ENCODE measurements around the gene TNRC6C. TPM values are rescaled to one million over a fixed set of nuclear protein-coding genes. Genes with fewer than 3 reads are reported as not detected.

Gene TNRC6C
- total RNA-seq, 1 donor from 2014 or later: 20.9 TPM

Small RNAs within 50 kb of the gene (small RNA-seq; reads per million reads assigned to genes)
- gene RNU1-80P (ENCODE audit: low replicate concordance): 0.32 reads per million, percentile 56 among the genes with 10 or more reads in this experiment
- not detected for gene RNU6-625P (ENCODE audit: low replicate concordance)

Other genes with a start within 250 kb of the TNRC6C start
- gene TMC6, start 170.1 kb downstream of the TNRC6C start, total RNA-seq: 16.8 TPM
- 3.2 TPM for gene TMC8, start 172.1 kb downstream of the TNRC6C start, total RNA-seq
- gene C17orf99, start 187.7 kb downstream of the TNRC6C start, total RNA-seq: 0.51 TPM
- gene SYNGR2, start 209.9 kb downstream of the TNRC6C start, total RNA-seq: 59.2 TPM
- 19.5 TPM for gene TK1, start 228.3 kb downstream of the TNRC6C start, total RNA-seq
- 16.6 TPM for gene AFMID, start 228.7 kb downstream of the TNRC6C start, total RNA-seq

All from tongue (tissue), 2 donors.